HFFc6 (cell line): ENCODE data around the gene CORO1C. TPM values are rescaled to one million over a fixed set of nuclear protein-coding genes. Genes with fewer than 3 reads are reported as not detected.

Experiments used
- DNase-seq: peaks from one replicate; pipeline ENCODE4 v3.0.0-alpha.2; 2018
- H3K27ac Mint-ChIP-seq: 2 replicates; pipeline ENCODE4 v1.8.0; 2020; ENCODE audit warnings: mild to moderate bottlenecking, mixed read lengths
- H3K27me3 Mint-ChIP-seq: 2 replicates; pipeline ENCODE4 v1.8.0; 2021; ENCODE audit warnings: mild to moderate bottlenecking, moderate library complexity, mixed read lengths; ENCODE audit not compliant: insufficient read depth
- H3K36me3 Mint-ChIP-seq: 2 replicates; pipeline ENCODE4 v1.8.0; 2021; ENCODE audit warnings: low read depth, mixed read lengths
- H3K4me1 Mint-ChIP-seq: 2 replicates; pipeline ENCODE4 v1.8.0; 2020; ENCODE audit warnings: low read depth, mixed read lengths
- H3K4me3 Mint-ChIP-seq: 2 replicates; pipeline ENCODE4 v1.8.0; 2020; ENCODE audit warnings: mild to moderate bottlenecking, moderate library complexity, mixed read lengths
- H3K9me3 Mint-ChIP-seq: 2 replicates; pipeline ENCODE4 v1.8.0; 2020; ENCODE audit warnings: mild to moderate bottlenecking, mixed read lengths
- CTCF ChIP-seq: fragments of 200-600 bp; sonication (generic); IDR thresholded peaks from 2 replicates; pipeline ENCODE4 v1.5.0; 2021; ENCODE audit warnings: antibody characterized with exemption, mild to moderate bottlenecking
- total RNA-seq, 6 experiments: library from RNA; stranded (reverse); fragmentation: NEBNext Ultra II Directional; extraction: Animal tissue kit (Norgen Biotek cat#: 25700); gene quantifications; 2 replicates in 1 of 6; 3 replicates in 5 of 6; pipeline ENCODE4 v1.2.3, GENCODE V29; 2021

The CORO1C gene
- total RNA-seq, 6 experiments from 2014 or later: 541 to 709 (median 649) TPM

- peaks cover 6% of the 10 kb centered on the region for H3K27me3 Mint-ChIP-seq
- no peak for TF ChIP-seq CTCF
- no peaks in the 10 kb centered on the region; the same call in 1 of the 2 replicates for H3K4me1 Mint-ChIP-seq
- no peaks in the 10 kb centered on the region for H3K36me3 Mint-ChIP-seq
- no peaks in the 10 kb centered on the region for H3K9me3 Mint-ChIP-seq
- H3K27ac Mint-ChIP-seq: no peak overlapping the region
- DNase-seq: no peak
- no peak overlapping the region for H3K4me3 Mint-ChIP-seq
Measured at GRCh38 chr12:108599541-108599940, 131.8 kb downstream of the CORO1C start.

DNA sequence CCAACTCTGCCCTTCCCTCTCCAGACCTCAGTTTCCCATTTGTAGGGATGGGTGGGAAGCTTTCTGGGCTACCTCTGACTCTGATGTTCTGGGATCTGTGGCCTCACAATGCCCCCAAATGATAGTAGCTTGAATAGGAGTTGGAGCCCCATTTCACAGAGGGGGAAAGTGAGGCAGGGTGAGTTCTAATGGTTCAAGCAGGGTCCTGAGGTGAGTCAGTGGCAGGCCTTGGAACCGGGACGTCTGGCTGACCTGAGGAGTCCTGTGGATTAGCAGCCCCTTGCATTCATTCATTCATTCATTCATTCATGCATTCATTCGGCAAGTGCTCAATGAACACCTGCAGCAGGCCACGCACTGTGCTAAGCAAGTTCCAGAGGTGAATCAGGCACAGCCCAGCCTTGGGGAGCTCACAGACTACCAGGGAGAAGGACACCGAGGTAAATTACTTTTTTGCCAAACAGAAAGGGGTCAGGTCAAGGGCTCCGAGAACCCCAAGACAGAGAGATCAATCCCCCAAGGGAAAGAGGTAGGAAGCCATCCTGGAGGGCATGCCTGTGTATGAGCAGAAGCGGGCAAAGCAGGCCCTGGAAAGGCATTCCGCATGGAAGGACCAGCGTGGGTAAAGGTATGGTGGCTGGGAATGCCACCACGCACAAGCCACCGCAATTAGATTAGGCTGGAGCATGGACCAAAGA is 132.6 kb downstream of the CORO1C start:
- Mint-ChIP-seq H3K4me1 (no peaks in the 10 kb centered on the region; the same call in 1 of the 2 replicates), H3K4me3 (no peak overlapping the region), H3K27me3 (peaks cover 5% of the 10 kb centered on the region), H3K27ac (no peak overlapping the region), H3K9me3 (no peaks in the 10 kb centered on the region), H3K36me3 (no peaks in the 10 kb centered on the region)
- DNase-seq: no peak
- TF ChIP-seq CTCF: no peak

DNA sequence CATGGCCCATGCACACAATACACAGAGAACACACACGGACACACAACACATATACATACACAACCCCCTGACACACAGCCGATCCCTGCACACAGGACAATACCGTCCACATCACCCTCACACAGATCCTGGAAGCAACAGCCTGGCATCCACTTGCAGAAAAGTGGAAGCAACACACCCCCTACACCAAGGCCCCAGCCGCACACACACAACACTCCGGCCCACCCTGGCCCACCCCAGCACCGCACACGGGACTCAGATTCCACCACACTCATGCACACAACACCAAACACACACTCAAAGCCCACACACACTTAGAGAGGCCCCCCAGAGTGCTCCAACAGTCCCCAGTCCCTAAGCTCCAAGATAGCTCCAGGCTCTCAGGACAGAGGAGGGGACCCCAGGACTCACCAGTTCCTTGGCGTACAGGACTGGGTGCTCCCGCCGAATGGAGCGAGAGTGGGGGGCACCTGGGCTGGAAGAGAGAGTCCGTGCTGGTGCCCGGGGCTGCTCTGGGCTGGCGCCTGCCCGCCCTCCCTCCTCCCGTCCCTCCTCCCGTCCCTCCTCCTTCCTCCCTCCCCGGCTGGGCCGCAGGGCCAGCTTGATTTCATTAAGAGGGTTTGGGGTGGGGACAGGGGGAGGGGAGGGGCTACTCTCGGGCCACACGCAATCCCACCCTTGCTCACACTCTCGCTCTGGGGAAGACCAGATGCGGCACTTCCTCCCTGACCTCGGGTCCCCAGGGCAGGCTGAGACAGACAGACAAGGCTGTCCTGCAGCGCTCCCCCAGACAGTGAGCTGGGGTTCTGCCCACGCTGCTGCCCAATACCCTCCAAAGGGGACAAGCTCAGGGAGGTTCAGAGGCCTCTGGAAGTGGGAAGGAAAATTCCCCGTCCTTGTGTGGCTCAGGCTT is 133.5 kb downstream of the CORO1C start, which contains the start of gene TMEM119:
Gene TMEM119 (minus strand): TSS at position 526 of the 913 bp plus-strand sequence. CDS start 5,701 bp downstream, outside the sequence.
- Mint-ChIP-seq H3K36me3 (no peaks in the 10 kb centered on the region), H3K4me3 (peak within 1 kb of the TSS; percentile 84), H3K27ac (peak within 1 kb of the TSS; percentile 17; the same call in 1 of the 2 replicates), H3K27me3 (peaks cover 4% of the 10 kb centered on the region), H3K9me3 (no peaks in the 10 kb centered on the region), H3K4me1 (no peaks in the 10 kb centered on the region; the same call in 1 of the 2 replicates)
- no peak for DNase-seq
- TF ChIP-seq CTCF: no peak

- H3K4me1 Mint-ChIP-seq: no peaks in the 10 kb centered on the region; the same call in 1 of the 2 replicates
- no peak for DNase-seq
- no peaks in the 10 kb centered on the region for H3K36me3 Mint-ChIP-seq
- no peak for TF ChIP-seq CTCF
- H3K27me3 Mint-ChIP-seq: peaks cover 4% of the 10 kb centered on the region
- H3K9me3 Mint-ChIP-seq: no peaks in the 10 kb centered on the region
- H3K4me3 Mint-ChIP-seq: peak overlapping the region; percentile 84
- H3K27ac Mint-ChIP-seq: no peak overlapping the region; the same call in 1 of the 2 replicates
Measured at GRCh38 chr12:108596854-108597558, 134.3 kb downstream of the CORO1C start.
